ENCODE results near the gene CD40. TPM values are rescaled to one million over a fixed set of nuclear protein-coding genes. Genes with fewer than 3 reads are reported as not detected.

CD40 gene
- polyA plus RNA-seq, 1 donor from 2014 or later = 217 TPM

- H3K4me3 Mint-ChIP-seq = peak overlapping the region in 3 of 4 donors; percentile 11 to 85 (median 30)
- peaks cover 15 to 42% (median 35%) of the 10 kb centered on the region in 3 donors for H3K4me1 Mint-ChIP-seq
Observed at GRCh38 chr20:46108435-46108841, 9.7 kb upstream of the CD40 start.

GRCh38 chr20:46108976-46109375 is 9.1 kb upstream of the CD40 start:
- Mint-ChIP-seq H3K4me3 (peak overlapping the region in 2 of 4 donors; percentile 30 to 85), H3K27me3 (no peaks in the 10 kb centered on the region), H3K9me3 (no peaks in the 10 kb centered on the region), H3K27ac (peak overlapping the region; percentile 46 to 94 (median 73)), H3K4me1 (peaks cover 18 to 42% (median 35%) of the 10 kb centered on the region in 3 donors), H3K36me3 (no peaks in the 10 kb centered on the region)

More at GRCh38 chr20:46108435-46108841, 9.7 kb upstream of the CD40 start:
- Mint-ChIP-seq H3K27ac (peak overlapping the region; percentile 46 to 94 (median 73)), H3K27me3 (no peaks in the 10 kb centered on the region), H3K36me3 (no peaks in the 10 kb centered on the region), H3K9me3 (no peaks in the 10 kb centered on the region)

GRCh38 chr20:46111028-46111835 is 6.9 kb upstream of the CD40 start:
- H3K9me3 Mint-ChIP-seq = no peaks in the 10 kb centered on the region
- peaks cover 21 to 48% (median 39%) of the 10 kb centered on the region in 3 donors for H3K4me1 Mint-ChIP-seq
- H3K4me3 Mint-ChIP-seq = peak overlapping the region in 3 of 4 donors; percentile 16 to 89 (median 84)
- peak overlapping the region; percentile 72 to 85 (median 84) for H3K27ac Mint-ChIP-seq
- H3K36me3 Mint-ChIP-seq = no peaks in the 10 kb centered on the region
- no peaks in the 10 kb centered on the region for H3K27me3 Mint-ChIP-seq

GRCh38 chr20:46111836-46112212 is 6.3 kb upstream of the CD40 start:
- Mint-ChIP-seq H3K4me3 (peak overlapping the region in 2 of 4 donors; percentile 61 to 84), H3K9me3 (no peaks in the 10 kb centered on the region), H3K27ac (peak overlapping the region; percentile 72 to 85 (median 81)), H3K27me3 (no peaks in the 10 kb centered on the region), H3K36me3 (no peaks in the 10 kb centered on the region), H3K4me1 (peaks cover 21 to 50% (median 40%) of the 10 kb centered on the region in 3 donors)

- Mint-ChIP-seq H3K27me3 (no peaks in the 10 kb centered on the region), H3K9me3 (no peaks in the 10 kb centered on the region), H3K27ac (peak overlapping the region in 1 of 3 donors; percentile 71), H3K36me3 (no peaks in the 10 kb centered on the region), H3K4me3 (peak overlapping the region in 2 of 4 donors; percentile 61 to 75), H3K4me1 (peaks cover 21 to 46% (median 39%) of the 10 kb centered on the region in 3 donors)
Observed at GRCh38 chr20:46112430-46113112, 5.5 kb upstream of the CD40 start.

GRCh38 chr20:46113113-46113470 is 5.0 kb upstream of the CD40 start:
- Mint-ChIP-seq H3K4me3 (peak overlapping the region in 1 of 4 donors; percentile 75), H3K27me3 (no peaks in the 10 kb centered on the region), H3K36me3 (peaks cover under 1% of the 10 kb centered on the region), H3K4me1 (peaks cover 21 to 46% (median 37%) of the 10 kb centered on the region in 3 donors), H3K27ac (peak overlapping the region in 1 of 3 donors; percentile 71), H3K9me3 (no peaks in the 10 kb centered on the region)

- Mint-ChIP-seq H3K4me3 (peak overlapping the region in 2 of 4 donors; percentile 29 to 75), H3K27ac (peak overlapping the region in 1 of 3 donors; percentile 71), H3K27me3 (no peaks in the 10 kb centered on the region)
Observed at GRCh38 chr20:46114449-46114848, 3.7 kb upstream of the CD40 start.

GRCh38 chr20:46118481-46119020 is 437 bp downstream of the CD40 start:
- peaks cover 2% of the 10 kb centered on the region for H3K36me3 Mint-ChIP-seq
- peaks cover 32 to 41% (median 34%) of the 10 kb centered on the region in 3 donors for H3K4me1 Mint-ChIP-seq
- no peaks in the 10 kb centered on the region for H3K9me3 Mint-ChIP-seq
- no peaks in the 10 kb centered on the region for H3K27me3 Mint-ChIP-seq
- H3K4me3 Mint-ChIP-seq = peak overlapping the region; percentile 98 to 100 (median 99)
- peak overlapping the region; percentile 97 to 100 (median 99) for H3K27ac Mint-ChIP-seq

More at GRCh38 chr20:46114449-46114848, 3.7 kb upstream of the CD40 start:
- H3K36me3 Mint-ChIP-seq = peaks cover 2% of the 10 kb centered on the region
- H3K9me3 Mint-ChIP-seq = no peaks in the 10 kb centered on the region
- H3K4me1 Mint-ChIP-seq = peaks cover 20 to 35% (median 31%) of the 10 kb centered on the region in 3 donors

- no peaks in the 10 kb centered on the region for H3K9me3 Mint-ChIP-seq
- H3K4me3 Mint-ChIP-seq = peak overlapping the region; percentile 98 to 100 (median 99)
- H3K27ac Mint-ChIP-seq = peak overlapping the region; percentile 97 to 100 (median 99)
- H3K27me3 Mint-ChIP-seq = no peaks in the 10 kb centered on the region
- H3K4me1 Mint-ChIP-seq = peaks cover 28 to 41% (median 37%) of the 10 kb centered on the region in 3 donors
- H3K36me3 Mint-ChIP-seq = peaks cover 2% of the 10 kb centered on the region
Observed at GRCh38 chr20:46119028-46119546, 973 bp downstream of the CD40 start.

GRCh38 chr20:46119547-46119946 is 1.4 kb downstream of the CD40 start:
- peak overlapping the region; percentile 97 to 100 (median 99) for H3K27ac Mint-ChIP-seq
- H3K36me3 Mint-ChIP-seq = peaks cover 2% of the 10 kb centered on the region
- no peaks in the 10 kb centered on the region for H3K27me3 Mint-ChIP-seq
- peaks cover 26 to 44% (median 40%) of the 10 kb centered on the region in 3 donors for H3K4me1 Mint-ChIP-seq
- H3K9me3 Mint-ChIP-seq = no peaks in the 10 kb centered on the region
- H3K4me3 Mint-ChIP-seq = peak overlapping the region; percentile 98 to 100 (median 99)

GRCh38 chr20:46120136-46120535 is 2.0 kb downstream of the CD40 start:
- H3K27ac Mint-ChIP-seq = peak overlapping the region; percentile 97 to 100 (median 99)
- no peaks in the 10 kb centered on the region for H3K27me3 Mint-ChIP-seq
- H3K36me3 Mint-ChIP-seq = peaks cover 2% of the 10 kb centered on the region
- peak overlapping the region; percentile 98 to 100 (median 99) for H3K4me3 Mint-ChIP-seq
- no peaks in the 10 kb centered on the region for H3K9me3 Mint-ChIP-seq
- peaks cover 26 to 44% (median 40%) of the 10 kb centered on the region in 3 donors for H3K4me1 Mint-ChIP-seq

GRCh38 chr20:46121184-46121930 is 3.2 kb downstream of the CD40 start:
- no peaks in the 10 kb centered on the region for H3K9me3 Mint-ChIP-seq
- H3K36me3 Mint-ChIP-seq = peaks cover 2% of the 10 kb centered on the region
- no peaks in the 10 kb centered on the region for H3K27me3 Mint-ChIP-seq
- peak overlapping the region; percentile 98 to 100 (median 99) for H3K4me3 Mint-ChIP-seq
- H3K27ac Mint-ChIP-seq = peak overlapping the region; percentile 97 to 100 (median 99)
- peaks cover 30 to 45% (median 37%) of the 10 kb centered on the region in 3 donors for H3K4me1 Mint-ChIP-seq

- Mint-ChIP-seq H3K9me3 (no peaks in the 10 kb centered on the region), H3K4me1 (peaks cover 35 to 47% (median 35%) of the 10 kb centered on the region in 3 donors), H3K4me3 (peak overlapping the region in 3 of 4 donors; percentile 99 to 100 (median 99)), H3K27me3 (no peaks in the 10 kb centered on the region), H3K36me3 (peaks cover 5% of the 10 kb centered on the region), H3K27ac (peak overlapping the region in 2 of 3 donors; percentile 99 to 100)
Observed at GRCh38 chr20:46122071-46122470, 4.0 kb downstream of the CD40 start.

Data from IgD-negative memory B cell (primary cell).